Measurements from ENCODE around the gene DENND4B. TPM values are rescaled to one million over a fixed set of nuclear protein-coding genes. Genes with fewer than 3 reads are reported as not detected.

The DENND4B gene
- total and polyA plus RNA-seq, 9 of the 15 experiments (the other 6 are each of a cell fraction or from before 2014, with no cell fraction given) = 9.5 to 80.5 (median 23.1) TPM

GRCh38 chr1:153963850-153964331 is 17.4 kb upstream of the DENND4B start:
- DNase-seq (ENCODE audit: extremely low read depth in 1 of 4, low spot score in 3 of 4) (peak in 2 of 4 experiments; percentile 39 to 71), FAIRE-seq (peak; percentile 74), ATAC-seq (peak; percentile 6; the same call in 1 of the 3 replicates)
- CTCF ChIA-PET (ENCODE audit: low intra/inter-chr PET ratio) = no interaction called here
- H2AFZ ChIP-seq (ENCODE audit: low read depth, low read length) = peak overlapping the region; percentile 87
- POLR2A ChIA-PET = interaction anchor here (0.6 to 3.0 kb wide), 8 partner anchors 11 to 185 kb away, joined by 3 to 37 read pairs (median 6); partner anchors contain the start of genes DENND4B, GATAD2B, JTB and RPS27
- no peaks in the 10 kb centered on the region for H3K27me3 ChIP-seq (ENCODE audit: control insufficient read depth in 2 of 2, insufficient read depth in 2 of 2, low read length in 2 of 2)
- H3K27ac ChIP-seq (ENCODE audit: extremely low read depth, low read depth, low read length) = peak overlapping the region; percentile 81
- H4K20me1 ChIP-seq (replicated peaks; ENCODE audit: control insufficient read depth, insufficient read depth, low read length) = no peaks in the 10 kb centered on the region
- no peaks in the 10 kb centered on the region for H3K9me3 ChIP-seq (replicated peaks; ENCODE audit: control insufficient read depth, insufficient read depth, low read depth, low read length)
- no peaks in the 10 kb centered on the region for H3K9me1 ChIP-seq (ENCODE audit: control insufficient read depth, insufficient read depth, low read length)
- intact Hi-C loops (cut with micrococcal nuclease) = no loop called here
- peaks cover 57% of the 10 kb centered on the region for H3K79me2 ChIP-seq (ENCODE audit: control insufficient read depth, insufficient read depth, low read length)
- H3K9ac ChIP-seq (ENCODE audit: insufficient read depth in 1 of 2, low read depth in 2 of 2, low read length in 2 of 2) = peak overlapping the region; percentile 85 to 95
- in situ Hi-C loops (cut with MboI) = no loop called here
- peaks cover 28% of the 10 kb centered on the region; the same call in 2 of the 3 replicates for H3K36me3 ChIP-seq (ENCODE audit: control insufficient read depth, insufficient read depth, low read length)
- H3K4me3 ChIP-seq = peak overlapping the region; percentile 74
- BruUV-seq (replicated peaks) = TSS peak; percentile 71
- peak overlapping the region; percentile 89 for H3K4me2 ChIP-seq (ENCODE audit: insufficient read depth, low read length)
- peaks cover 20 to 36% of the 10 kb centered on the region in 2 experiments; a peak in 4 of 5 replicates for H3K4me1 ChIP-seq (replicated peaks in 1 of 2; ENCODE audit: control insufficient read depth in 2 of 2, insufficient read depth in 2 of 2, low read length in 2 of 2)
- 1% methylated on average over 21 of the region's 22 CpGs for WGBS (ENCODE audit: insufficient coverage, low coverage, missing lambda C conversion rate)
- 0 out of 4 replicates have a peak, but pooled peaks of 1 of the 2 experiments have one; percentile 12 for TF ChIP-seq MNT (conservative IDR thresholded peaks at IDR 0.05)
- TF ChIP-seq, protein P1, sequence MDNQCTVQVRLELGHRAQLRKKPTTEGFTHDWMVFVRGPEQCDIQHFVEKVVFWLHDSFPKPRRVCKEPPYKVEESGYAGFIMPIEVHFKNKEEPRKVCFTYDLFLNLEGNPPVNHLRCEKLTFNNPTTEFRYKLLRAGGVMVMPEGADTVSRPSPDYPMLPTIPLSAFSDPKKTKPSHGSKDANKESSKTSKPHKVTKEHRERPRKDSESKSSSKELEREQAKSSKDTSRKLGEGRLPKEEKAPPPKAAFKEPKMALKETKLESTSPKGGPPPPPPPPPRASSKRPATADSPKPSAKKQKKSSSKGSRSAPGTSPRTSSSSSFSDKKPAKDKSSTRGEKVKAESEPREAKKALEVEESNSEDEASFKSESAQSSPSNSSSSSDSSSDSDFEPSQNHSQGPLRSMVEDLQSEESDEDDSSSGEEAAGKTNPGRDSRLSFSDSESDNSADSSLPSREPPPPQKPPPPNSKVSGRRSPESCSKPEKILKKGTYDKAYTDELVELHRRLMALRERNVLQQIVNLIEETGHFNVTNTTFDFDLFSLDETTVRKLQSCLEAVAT (IDR thresholded peaks at IDR 0.05) = no peak
- peak in 1 of 2 experiments; percentile 19 for TF ChIP-seq E2F6 (IDR thresholded peaks at IDR 0.05; ENCODE audit: borderline replicate concordance in 1 of 2, extremely low read depth in 1 of 2, insufficient read depth in 1 of 2, insufficient read length in 1 of 2, low read depth in 1 of 2, low read length in 1 of 2, poor library complexity in 1 of 2, severe bottlenecking in 1 of 2)
- no peak for TF ChIP-seq ZNF24 (IDR thresholded peaks at IDR 0.05)
- TF ChIP-seq RBM25 (IDR thresholded peaks at IDR 0.05; ENCODE audit: low read depth, low read length, severe bottlenecking) = no peak
- no peak for TF ChIP-seq CC2D1A (IDR thresholded peaks at IDR 0.05)
- no peak for TF ChIP-seq RBFOX2 (IDR thresholded peaks at IDR 0.05; ENCODE audit: low read depth, low read length)
- no peak for TF ChIP-seq ZNF583 (CRISPR knock-in tag; IDR thresholded peaks at IDR 0.05)
- peak; percentile 33 for TF ChIP-seq HNRNPLL (IDR thresholded peaks at IDR 0.05; ENCODE audit: low read depth, low read length, poor library complexity, severe bottlenecking)
- peak; percentile 52; the same call in 1 of the 2 replicates for TF ChIP-seq CTBP1 (IDR thresholded peaks at IDR 0.05; ENCODE audit: borderline replicate concordance)
- TF ChIP-seq, protein P2, sequence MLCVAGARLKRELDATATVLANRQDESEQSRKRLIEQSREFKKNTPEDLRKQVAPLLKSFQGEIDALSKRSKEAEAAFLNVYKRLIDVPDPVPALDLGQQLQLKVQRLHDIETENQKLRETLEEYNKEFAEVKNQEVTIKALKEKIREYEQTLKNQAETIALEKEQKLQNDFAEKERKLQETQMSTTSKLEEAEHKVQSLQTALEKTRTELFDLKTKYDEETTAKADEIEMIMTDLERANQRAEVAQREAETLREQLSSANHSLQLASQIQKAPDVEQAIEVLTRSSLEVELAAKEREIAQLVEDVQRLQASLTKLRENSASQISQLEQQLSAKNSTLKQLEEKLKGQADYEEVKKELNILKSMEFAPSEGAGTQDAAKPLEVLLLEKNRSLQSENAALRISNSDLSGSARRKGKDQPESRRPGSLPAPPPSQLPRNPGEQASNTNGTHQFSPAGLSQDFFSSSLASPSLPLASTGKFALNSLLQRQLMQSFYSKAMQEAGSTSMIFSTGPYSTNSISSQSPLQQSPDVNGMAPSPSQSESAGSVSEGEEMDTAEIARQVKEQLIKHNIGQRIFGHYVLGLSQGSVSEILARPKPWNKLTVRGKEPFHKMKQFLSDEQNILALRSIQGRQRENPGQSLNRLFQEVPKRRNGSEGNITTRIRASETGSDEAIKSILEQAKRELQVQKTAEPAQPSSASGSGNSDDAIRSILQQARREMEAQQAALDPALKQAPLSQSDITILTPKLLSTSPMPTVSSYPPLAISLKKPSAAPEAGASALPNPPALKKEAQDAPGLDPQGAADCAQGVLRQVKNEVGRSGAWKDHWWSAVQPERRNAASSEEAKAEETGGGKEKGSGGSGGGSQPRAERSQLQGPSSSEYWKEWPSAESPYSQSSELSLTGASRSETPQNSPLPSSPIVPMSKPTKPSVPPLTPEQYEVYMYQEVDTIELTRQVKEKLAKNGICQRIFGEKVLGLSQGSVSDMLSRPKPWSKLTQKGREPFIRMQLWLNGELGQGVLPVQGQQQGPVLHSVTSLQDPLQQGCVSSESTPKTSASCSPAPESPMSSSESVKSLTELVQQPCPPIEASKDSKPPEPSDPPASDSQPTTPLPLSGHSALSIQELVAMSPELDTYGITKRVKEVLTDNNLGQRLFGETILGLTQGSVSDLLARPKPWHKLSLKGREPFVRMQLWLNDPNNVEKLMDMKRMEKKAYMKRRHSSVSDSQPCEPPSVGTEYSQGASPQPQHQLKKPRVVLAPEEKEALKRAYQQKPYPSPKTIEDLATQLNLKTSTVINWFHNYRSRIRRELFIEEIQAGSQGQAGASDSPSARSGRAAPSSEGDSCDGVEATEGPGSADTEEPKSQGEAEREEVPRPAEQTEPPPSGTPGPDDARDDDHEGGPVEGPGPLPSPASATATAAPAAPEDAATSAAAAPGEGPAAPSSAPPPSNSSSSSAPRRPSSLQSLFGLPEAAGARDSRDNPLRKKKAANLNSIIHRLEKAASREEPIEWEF (CRISPR knock-in tag; IDR thresholded peaks at IDR 0.05) = no peak
- peak; percentile 22; the same call in 1 of the 2 replicates for TF ChIP-seq RB1 (IDR thresholded peaks at IDR 0.05; ENCODE audit: low read depth)

Data from K562 (cell line).